ENCODE measurements around the gene C20orf141.
"Not testable (repeated sequence)": the region's sequence is repeated elsewhere in the genome, so short reads cannot be mapped to it uniquely, and the experiment has no call there.

Gene C20orf141

GRCh38 chr20:2799688-2800520 is 14.9 kb upstream of the C20orf141 start:
- DNase-seq: no peak

GRCh38 chr20:2800521-2801285 is 14.1 kb upstream of the C20orf141 start, which contains the start of gene CPXM1:
Gene CPXM1, minus strand, starts transcription at chr20:2800627. Its CDS starts 55 bp downstream, at chr20:2800572.
- no peak for DNase-seq

GRCh38 chr20:2801286-2801728 is 13.5 kb upstream of the C20orf141 start:
- DNase-seq: no peak

GRCh38 chr20:2804041-2804828 is 10.6 kb upstream of the C20orf141 start:
- DNase-seq: no peak

GRCh38 chr20:2804852-2805688 is 9.7 kb upstream of the C20orf141 start:
- no peak for DNase-seq

GRCh38 chr20:2805689-2806350 is 9.0 kb upstream of the C20orf141 start:
- no peak for DNase-seq

GRCh38 chr20:2806351-2806701 is 8.5 kb upstream of the C20orf141 start:
- DNase-seq: no peak

- DNase-seq: no peak
Measured at GRCh38 chr20:2807019-2807418, 7.8 kb upstream of the C20orf141 start.

GRCh38 chr20:2807929-2808328 is 6.9 kb upstream of the C20orf141 start:
- not testable (repeated sequence) for DNase-seq

GRCh38 chr20:2809690-2810089 is 5.1 kb upstream of the C20orf141 start:
- DNase-seq: no peak

GRCh38 chr20:2812189-2812588 is 2.6 kb upstream of the C20orf141 start:
- DNase-seq: no peak

- no peak for DNase-seq
Measured at GRCh38 chr20:2814076-2814475, 711 bp upstream of the C20orf141 start.

GRCh38 chr20:2815242-2815900 is 584 bp downstream of the C20orf141 start:
- DNase-seq: no peak

GRCh38 chr20:2816030-2816582 is 1.3 kb downstream of the C20orf141 start, which contains the start of gene TMEM239:
Gene TMEM239, plus strand, starts transcription at chr20:2816364. Its CDS starts 191 bp downstream, at chr20:2816555.
- DNase-seq: no peak

- peak in 1 of 2 experiments; percentile 12 for DNase-seq
Measured at GRCh38 chr20:2816583-2817340, 2.0 kb downstream of the C20orf141 start.

GRCh38 chr20:2817341-2817726 is 2.5 kb downstream of the C20orf141 start:
- no peak for DNase-seq

- no peak for DNase-seq
Measured at GRCh38 chr20:2817891-2818595, 3.3 kb downstream of the C20orf141 start.

GRCh38 chr20:2820084-2820895 is 5.5 kb downstream of the C20orf141 start:
- DNase-seq: no peak
